ENCODE measurements around the gene TMUB2. TPM values are rescaled to one million over a fixed set of nuclear protein-coding genes. Genes with fewer than 3 reads are reported as not detected.

The TMUB2 gene
- total RNA-seq, 4 donors from 2014 or later = 7.4 to 41.8 (median 32.6) TPM

GRCh38 chr17:44188576-44189403, 2.0 kb downstream of the TMUB2 start:
- H3K36me3 ChIP-seq = no peaks in the 10 kb centered on the region
- TF ChIP-seq POLR2A (IDR thresholded peaks at IDR 0.05) (no peak), CTCF (IDR thresholded peaks at IDR 0.05) (no peak)
- peak overlapping the region in 1 of 2 donors; percentile 92 for H3K27ac ChIP-seq
- no peak for DNase-seq
- H3K27me3 ChIP-seq = no peaks in the 10 kb centered on the region
- peaks cover 0 to 22% of the 10 kb centered on the region in 2 donors for H3K4me1 ChIP-seq
- no peak overlapping the region for H3K4me3 ChIP-seq
- intact Hi-C loops (cut with DNase I; ENCODE audit: low total_unique reads) = no loop called here
- no peaks in the 10 kb centered on the region for H3K9me3 ChIP-seq

GRCh38 chr17:44190481-44190880, 3.7 kb downstream of the TMUB2 start:
- H3K36me3 ChIP-seq = no peaks in the 10 kb centered on the region
- no peaks in the 10 kb centered on the region for H3K27me3 ChIP-seq
- H3K27ac ChIP-seq = no peak overlapping the region
- no peaks in the 10 kb centered on the region for H3K9me3 ChIP-seq
- H3K4me3 ChIP-seq = no peak overlapping the region
- intact Hi-C loops (cut with DNase I; ENCODE audit: low total_unique reads) = no loop called here
- no peak for TF ChIP-seq POLR2A (IDR thresholded peaks at IDR 0.05)
- TF ChIP-seq CTCF (IDR thresholded peaks at IDR 0.05) = no peak
- DNase-seq = no peak
- H3K4me1 ChIP-seq = peaks cover 0 to 11% of the 10 kb centered on the region in 2 donors

- Histone ChIP-seq H3K4me3 (no peak overlapping the region), H3K27ac (no peak overlapping the region), H3K27me3 (no peaks in the 10 kb centered on the region), H3K4me1 (peaks cover 0 to 7% of the 10 kb centered on the region in 2 donors), H3K36me3 (no peaks in the 10 kb centered on the region), H3K9me3 (no peaks in the 10 kb centered on the region)
- intact Hi-C loops (cut with DNase I; ENCODE audit: low total_unique reads) = no loop called here
- no peak for DNase-seq
- TF ChIP-seq POLR2A (IDR thresholded peaks at IDR 0.05) (no peak), CTCF (IDR thresholded peaks at IDR 0.05) (no peak)
These were observed 4.6 kb downstream of the TMUB2 start for GRCh38 chr17:44191369-44191768.

- Histone ChIP-seq H3K4me3 (no peak overlapping the region), H3K27me3 (no peaks in the 10 kb centered on the region), H3K9me3 (no peaks in the 10 kb centered on the region), H3K27ac (no peak overlapping the region), H3K4me1 (peaks cover 0 to 7% of the 10 kb centered on the region in 2 donors), H3K36me3 (no peaks in the 10 kb centered on the region)
- no peak for DNase-seq
- TF ChIP-seq POLR2A (IDR thresholded peaks at IDR 0.05) (no peak), CTCF (IDR thresholded peaks at IDR 0.05) (no peak)
- intact Hi-C loops (cut with DNase I; ENCODE audit: low total_unique reads) = no loop called here
These were observed 5.2 kb downstream of the TMUB2 start for GRCh38 chr17:44191941-44192496.

- no peak overlapping the region for H3K4me3 ChIP-seq
- TF ChIP-seq CTCF (IDR thresholded peaks at IDR 0.05) = no peak
- TF ChIP-seq POLR2A (IDR thresholded peaks at IDR 0.05) = no peak
- H3K27me3 ChIP-seq = no peaks in the 10 kb centered on the region
- no peak overlapping the region for H3K27ac ChIP-seq
- intact Hi-C loops (cut with DNase I; ENCODE audit: low total_unique reads) = no loop called here
- peaks cover 0 to 7% of the 10 kb centered on the region in 2 donors for H3K4me1 ChIP-seq
- H3K9me3 ChIP-seq = no peaks in the 10 kb centered on the region
- DNase-seq = no peak
- H3K36me3 ChIP-seq = no peaks in the 10 kb centered on the region
These were observed 6.0 kb downstream of the TMUB2 start for GRCh38 chr17:44192750-44193149.
